Mucosa of descending colon (tissue), 3 donors: ENCODE measurements around the gene TM9SF4. TPM values are rescaled to one million over a fixed set of nuclear protein-coding genes. Genes with fewer than 3 reads are reported as not detected.

ENCODE experiments used
- ATAC-seq: fragments of 200-7000 bp; cut with Tn5 transposase; one replicate; pipeline ENCODE4 v1.9.1; 2020; ENCODE audit warnings: mild to moderate bottlenecking, moderate library complexity
- DNase-seq, 3 donors: peaks; one replicate each; pipeline ENCODE4 v3.0.0-alpha.2; 2020
- H3K36me3 ChIP-seq: fragments of 200-600 bp; one replicate; pipeline ENCODE4 v1.8.0; 2021; ENCODE audit warnings: low read depth, mild to moderate bottlenecking
- H3K4me1 ChIP-seq: fragments of 200-600 bp; one replicate; pipeline ENCODE4 v1.8.0; 2021; ENCODE audit warnings: low read depth, mild to moderate bottlenecking
- H3K4me3 ChIP-seq: fragments of 200-600 bp; one replicate; pipeline ENCODE4 v1.8.0; 2021; ENCODE audit warnings: mild to moderate bottlenecking
- H3K9me3 ChIP-seq: fragments of 200-600 bp; one replicate; pipeline ENCODE4 v1.8.0; 2021; ENCODE audit warnings: mild to moderate bottlenecking
- intact Hi-C, 2 donors: fragments of 100-400 bp; cut with DNase I in 1 of 2; cut with micrococcal nuclease in 1 of 2; formaldehyde crosslinking; loops; one replicate each; pipeline versions ENCODE4 v1.11.0 to v1.11.1; 2022; cut with DNase I, micrococcal nuclease
- total RNA-seq, 3 donors: library from RNA; stranded (reverse); fragmentation: NEBNext Ultra II Directional in 2 of 3; extraction: Animal tissue kit (Norgen Biotek cat#: 25700) in 2 of 3; gene quantifications; one replicate each; pipeline versions ENCODE4 v1.2.1 to v1.2.4, GENCODE V29; 2021 to 2023
- TF ChIP-seq, protein P1 (sequence below): fragments of 200-600 bp; IDR thresholded peaks from one replicate; pipeline ENCODE4 v1.8.0; 2022; ENCODE audit warnings: antibody characterized with exemption, mild to moderate bottlenecking
- donor health status: DM: no; HTN: no; CAD: no; lungs with moderate emphysema.
- donor health status: DM: no; HTN: no; CAD: no.
- donor health status: DM: no; HTN: yes; CAD: no.

Gene TM9SF4
- total RNA-seq, 3 donors from 2014 or later = 54.1 to 74.7 (median 65.8) TPM

DNA sequence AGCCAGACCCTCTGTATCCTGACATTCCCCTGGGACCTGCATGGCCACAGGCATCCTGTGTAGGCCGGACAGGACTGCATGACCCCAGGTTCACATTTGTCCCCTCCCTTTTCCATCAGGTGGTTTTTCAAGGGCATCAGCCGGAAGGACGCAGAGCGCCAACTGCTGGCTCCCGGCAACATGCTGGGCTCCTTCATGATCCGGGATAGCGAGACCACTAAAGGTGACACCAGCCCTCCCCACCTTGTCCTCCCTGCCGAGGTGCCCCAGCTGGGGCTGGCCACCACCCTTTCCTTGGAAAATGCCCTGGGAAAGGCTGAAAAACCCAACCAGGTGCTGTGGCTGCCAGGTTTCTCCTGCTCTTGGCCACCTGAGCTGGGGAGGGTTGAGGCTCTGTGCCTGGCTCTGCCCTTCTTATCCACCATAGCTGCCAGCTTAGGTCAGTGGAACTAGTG, 29.8 kb upstream of the TM9SF4 start:
- intact Hi-C loops = no loop called here
- no peaks in the 10 kb centered on the region for H3K9me3 ChIP-seq
- no peaks in the 10 kb centered on the region for H3K36me3 ChIP-seq
- ATAC-seq (no peak), DNase-seq (no peak)
- H3K4me1 ChIP-seq = no peaks in the 10 kb centered on the region
- H3K4me3 ChIP-seq = no peak overlapping the region
- TF ChIP-seq, protein P1, sequence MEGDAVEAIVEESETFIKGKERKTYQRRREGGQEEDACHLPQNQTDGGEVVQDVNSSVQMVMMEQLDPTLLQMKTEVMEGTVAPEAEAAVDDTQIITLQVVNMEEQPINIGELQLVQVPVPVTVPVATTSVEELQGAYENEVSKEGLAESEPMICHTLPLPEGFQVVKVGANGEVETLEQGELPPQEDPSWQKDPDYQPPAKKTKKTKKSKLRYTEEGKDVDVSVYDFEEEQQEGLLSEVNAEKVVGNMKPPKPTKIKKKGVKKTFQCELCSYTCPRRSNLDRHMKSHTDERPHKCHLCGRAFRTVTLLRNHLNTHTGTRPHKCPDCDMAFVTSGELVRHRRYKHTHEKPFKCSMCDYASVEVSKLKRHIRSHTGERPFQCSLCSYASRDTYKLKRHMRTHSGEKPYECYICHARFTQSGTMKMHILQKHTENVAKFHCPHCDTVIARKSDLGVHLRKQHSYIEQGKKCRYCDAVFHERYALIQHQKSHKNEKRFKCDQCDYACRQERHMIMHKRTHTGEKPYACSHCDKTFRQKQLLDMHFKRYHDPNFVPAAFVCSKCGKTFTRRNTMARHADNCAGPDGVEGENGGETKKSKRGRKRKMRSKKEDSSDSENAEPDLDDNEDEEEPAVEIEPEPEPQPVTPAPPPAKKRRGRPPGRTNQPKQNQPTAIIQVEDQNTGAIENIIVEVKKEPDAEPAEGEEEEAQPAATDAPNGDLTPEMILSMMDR = no peak

DNA sequence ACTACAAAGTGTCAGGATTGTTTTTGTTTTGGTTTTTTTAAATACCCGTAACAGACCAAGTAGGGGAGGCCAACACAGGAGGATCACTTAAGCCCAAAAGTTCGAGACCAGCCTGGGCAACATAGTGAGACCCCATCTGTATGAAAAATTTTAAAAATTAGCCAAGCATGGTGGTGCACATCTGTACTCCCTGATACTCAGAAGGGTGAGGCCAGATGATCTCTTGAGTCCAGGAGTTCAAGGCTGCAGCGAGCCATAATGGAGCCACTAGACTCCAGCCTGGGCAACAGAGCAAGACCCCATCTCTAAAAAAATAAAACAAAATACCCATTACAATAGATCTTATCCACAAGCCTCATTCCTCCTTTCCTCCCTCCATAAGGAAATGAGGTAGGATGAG, 28.7 kb upstream of the TM9SF4 start:
- no peak for DNase-seq
- intact Hi-C loops = no loop called here
- ATAC-seq = no peak
- Histone ChIP-seq H3K4me3 (no peak overlapping the region), H3K36me3 (no peaks in the 10 kb centered on the region), H3K4me1 (no peaks in the 10 kb centered on the region), H3K9me3 (no peaks in the 10 kb centered on the region)
- TF ChIP-seq, protein P1 = no peak

DNA sequence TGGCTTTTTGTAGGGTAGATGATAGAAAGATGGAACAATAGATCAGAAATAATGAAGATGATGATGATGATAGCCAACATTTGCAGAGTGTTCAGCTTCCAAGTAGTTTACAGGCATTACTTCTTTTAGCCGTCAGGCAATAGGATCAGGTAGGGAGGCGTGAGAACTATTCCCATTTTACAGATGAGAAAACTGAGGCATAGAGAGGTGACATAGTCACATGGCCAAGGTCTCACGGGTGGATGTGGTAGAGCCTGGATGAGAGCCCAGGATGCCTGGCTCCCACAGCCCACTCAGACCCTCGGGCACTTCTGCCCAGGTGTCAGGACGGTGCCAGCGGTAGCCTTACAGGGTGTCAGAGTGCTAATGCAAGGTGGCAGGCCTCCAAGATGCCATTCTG, 26.0 kb upstream of the TM9SF4 start:
- ATAC-seq (no peak), DNase-seq (no peak)
- intact Hi-C loops = no loop called here

DNA sequence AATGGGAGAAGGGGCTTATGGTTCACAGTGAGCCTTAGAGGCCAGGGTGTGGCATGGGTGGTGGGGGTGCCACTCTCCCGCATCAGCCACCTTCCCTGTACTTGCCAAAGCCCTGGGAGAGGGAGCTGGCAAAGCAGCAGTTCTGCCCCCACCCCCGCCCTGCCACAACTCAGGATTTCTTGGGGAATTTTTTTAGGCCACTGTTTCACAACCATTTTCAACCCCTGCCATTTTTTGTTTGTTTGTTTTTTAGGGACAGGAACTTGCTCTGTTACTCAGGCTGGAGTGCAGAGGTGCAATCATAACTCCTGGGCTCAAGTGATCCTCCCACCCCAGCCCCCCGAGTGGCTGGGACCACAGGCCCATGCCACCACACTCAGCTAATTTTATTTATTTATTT, 22.4 kb upstream of the TM9SF4 start:
- no peak for DNase-seq
- no peaks in the 10 kb centered on the region for H3K36me3 ChIP-seq
- TF ChIP-seq, protein P1 = no peak
- no peak overlapping the region for H3K4me3 ChIP-seq
- intact Hi-C loops = no loop called here
- H3K9me3 ChIP-seq = no peaks in the 10 kb centered on the region
- no peaks in the 10 kb centered on the region for H3K4me1 ChIP-seq
- no peak for ATAC-seq

More for the DNA sequence above, 26.0 kb upstream of the TM9SF4 start:
- no peaks in the 10 kb centered on the region for H3K9me3 ChIP-seq
- TF ChIP-seq, protein P1 = no peak
- no peaks in the 10 kb centered on the region for H3K36me3 ChIP-seq
- H3K4me3 ChIP-seq = no peak overlapping the region
- H3K4me1 ChIP-seq = no peaks in the 10 kb centered on the region

DNA sequence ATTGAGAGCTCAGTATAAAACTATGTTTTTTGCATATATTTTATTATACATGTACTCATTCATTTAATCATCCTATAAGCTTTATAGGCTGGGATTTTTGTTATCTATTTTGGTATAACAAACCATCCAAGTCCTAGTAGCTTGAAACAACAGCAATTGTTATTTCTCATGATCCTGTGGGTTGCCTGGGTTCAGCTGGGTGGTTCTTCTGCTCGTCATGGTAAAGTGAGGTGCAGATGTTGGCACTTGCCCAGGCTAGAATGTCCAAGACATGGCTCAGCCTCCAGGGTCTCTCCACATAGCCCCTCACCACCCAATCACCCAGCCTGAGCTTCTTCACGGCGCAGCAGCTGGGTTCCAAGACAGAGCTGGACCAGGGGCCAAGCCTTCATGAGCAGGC, 20.8 kb upstream of the TM9SF4 start:
- no peaks in the 10 kb centered on the region for H3K4me1 ChIP-seq
- TF ChIP-seq, protein P1 = no peak
- DNase-seq (no peak), ATAC-seq (no peak)
- no peaks in the 10 kb centered on the region for H3K9me3 ChIP-seq
- H3K4me3 ChIP-seq = no peak overlapping the region
- H3K36me3 ChIP-seq = no peaks in the 10 kb centered on the region
- intact Hi-C loops = no loop called here
